ENCODE measurements around the gene DDOST. TPM values are rescaled to one million over a fixed set of nuclear protein-coding genes. Genes with fewer than 3 reads are reported as not detected.

The DDOST gene
- total and polyA plus RNA-seq, 10 of the 15 experiments (the other 5 are each of a cell fraction or from before 2014, with no cell fraction given), result 100 to 274 (median 201) TPM

- Histone ChIP-seq H3K36me3 (ENCODE audit: control insufficient read depth in 2 of 2, insufficient read depth in 2 of 2, low read length in 1 of 2) (no peaks in the 10 kb centered on the region), H3K27ac (ENCODE audit: control insufficient read depth, insufficient read depth) (no peak overlapping the region), H4K20me1 (ENCODE audit: control insufficient read depth, insufficient read depth) (no peaks in the 10 kb centered on the region), H3K27me3 (replicated peaks in 1 of 2; ENCODE audit: control insufficient read depth in 2 of 2, insufficient read depth in 2 of 2, low read length in 1 of 2) (no peaks in the 10 kb centered on the region; a peak in 1 of 4 replicates), H3K79me2 (ENCODE audit: control insufficient read depth, insufficient read depth, low read length) (no peaks in the 10 kb centered on the region), H2AFZ (ENCODE audit: control insufficient read depth, low read depth, low read length) (no peak overlapping the region), H3K9ac (ENCODE audit: control insufficient read depth, insufficient read depth, low read length) (no peak overlapping the region), H3K9me3 (replicated peaks; ENCODE audit: control insufficient read depth, insufficient read depth, low read length) (no peaks in the 10 kb centered on the region), H3K4me3 (no peak overlapping the region), H3K4me2 (ENCODE audit: control insufficient read depth, insufficient read depth) (no peak overlapping the region), H3K4me1 (ENCODE audit: control insufficient read depth, insufficient read depth, low read length) (no peaks in the 10 kb centered on the region)
- BruUV-seq (replicated peaks), result no TSS peak
- FAIRE-seq (no peak), DNase-seq (ENCODE audit: low read depth, low spot score) (no peak), ATAC-seq (peak; percentile 39; the same call in 1 of the 3 replicates)
- WGBS (ENCODE audit: insufficient coverage, insufficient replicate concordance, low lambda C conversion rate, missing lambda C conversion rate), result 64% methylated on average over 1 of the region's 1 CpG
- in situ Hi-C loops (cut with MboI), result no loop called here
- POLR2A ChIA-PET, result no interaction called here
- TF ChIP-seq CTCF (IDR thresholded peaks at IDR 0.05 in 2 of 3, conservative IDR thresholded peaks at IDR 0.05 in 1 of 3; ENCODE audit: control insufficient read depth in 2 of 3, extremely low read depth in 1 of 3, insufficient read depth in 1 of 3, low read depth in 3 of 3, low read length in 3 of 3) (peak; percentile 30 to 38 (median 38); a peak in 5 of 6 replicates), GATAD2B (conservative IDR thresholded peaks at IDR 0.05; ENCODE audit: low read depth) (no peak), RAD21 (IDR thresholded peaks at IDR 0.05; ENCODE audit: insufficient read depth, low read depth, low read length) (peak; percentile 29; the same call in 1 of the 2 replicates)
- intact Hi-C loops (cut with micrococcal nuclease; ENCODE audit: unreplicated experiment), result no loop called here
- SMC1A ChIA-PET (ENCODE audit: uncharacterized antibody, unreplicated experiment), result interaction anchor here (0.7 kb wide), 1 partner anchor 493 kb away, joined by 3 read pairs; no protein-coding TSS in a partner anchor
- RAD21 ChIA-PET (ENCODE audit: unreplicated experiment), result no interaction called here
- CTCF ChIA-PET, result interaction anchor here (1.7 kb wide), 1 partner anchor 492 kb away, joined by 8 read pairs; no protein-coding TSS in a partner anchor
These were observed 41.2 kb upstream of the DDOST start for GRCh38 chr1:20702416-20702815.

DNA sequence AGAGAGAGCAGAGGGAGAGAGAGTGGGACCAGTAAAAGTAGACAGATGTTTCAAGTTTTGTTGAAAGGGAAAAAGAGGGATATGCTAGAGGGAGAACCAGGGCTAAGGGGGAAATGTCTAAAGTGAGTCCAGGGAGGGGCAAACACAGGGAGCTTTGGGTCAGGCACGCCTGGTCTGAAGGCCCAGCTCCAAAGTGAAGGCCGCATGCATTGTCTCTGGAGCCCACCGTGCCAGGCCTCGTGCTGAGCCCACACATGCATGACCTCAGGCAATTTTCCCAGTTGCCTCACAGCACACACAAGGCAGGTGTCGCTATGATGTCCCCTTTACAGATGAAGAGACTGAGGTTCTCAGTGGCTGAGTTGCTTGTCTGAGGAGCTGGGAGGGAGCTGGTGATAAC, 40.7 kb upstream of the DDOST start:
- RAD21 ChIA-PET (ENCODE audit: unreplicated experiment), result no interaction called here
- BruUV-seq (replicated peaks), result no TSS peak
- peaks cover 2% of the 10 kb centered on the region for H3K4me1 ChIP-seq (ENCODE audit: control insufficient read depth, insufficient read depth, low read length)
- H2AFZ ChIP-seq (ENCODE audit: control insufficient read depth, low read depth, low read length), result no peak overlapping the region
- no peak overlapping the region for H3K4me2 ChIP-seq (ENCODE audit: control insufficient read depth, insufficient read depth)
- POLR2A ChIA-PET, result no interaction called here
- no peak for ATAC-seq
- no peak overlapping the region for H3K4me3 ChIP-seq
- CTCF ChIA-PET, result interaction anchor here (1.7 kb wide), 1 partner anchor 493 kb away, joined by 8 read pairs; no protein-coding TSS in a partner anchor
- no peak for TF ChIP-seq FOXM1 (IDR thresholded peaks at IDR 0.05; ENCODE audit: low read depth, low read length)
- TF ChIP-seq BCLAF1 (IDR thresholded peaks at IDR 0.05), result no peak
- no peaks in the 10 kb centered on the region for H3K27me3 ChIP-seq (replicated peaks in 1 of 2; ENCODE audit: control insufficient read depth in 2 of 2, insufficient read depth in 2 of 2, low read length in 1 of 2)
- DNase-seq (ENCODE audit: low read depth, low spot score), result no peak
- H3K9me3 ChIP-seq (replicated peaks; ENCODE audit: control insufficient read depth, insufficient read depth, low read length), result no peaks in the 10 kb centered on the region
- SMC1A ChIA-PET (ENCODE audit: uncharacterized antibody, unreplicated experiment), result interaction anchor here (0.7 kb wide), 1 partner anchor 493 kb away, joined by 3 read pairs; no protein-coding TSS in a partner anchor
- H3K27ac ChIP-seq (ENCODE audit: control insufficient read depth, insufficient read depth), result no peak overlapping the region
- WGBS (ENCODE audit: insufficient coverage, insufficient replicate concordance, low lambda C conversion rate, missing lambda C conversion rate), result 38% methylated on average over 5 of the region's 5 CpGs
- H4K20me1 ChIP-seq (ENCODE audit: control insufficient read depth, insufficient read depth), result no peaks in the 10 kb centered on the region
- no peak overlapping the region for H3K9ac ChIP-seq (ENCODE audit: control insufficient read depth, insufficient read depth, low read length)
- intact Hi-C loops (cut with micrococcal nuclease; ENCODE audit: unreplicated experiment), result no loop called here
- H3K79me2 ChIP-seq (ENCODE audit: control insufficient read depth, insufficient read depth, low read length), result no peaks in the 10 kb centered on the region
- no peaks in the 10 kb centered on the region for H3K36me3 ChIP-seq (ENCODE audit: control insufficient read depth in 2 of 2, insufficient read depth in 2 of 2, low read length in 1 of 2)
- FAIRE-seq, result no peak
- in situ Hi-C loops (cut with MboI), result no loop called here
